ENCODE measurements around the gene SOD3.

The SOD3 gene

GRCh38 chr4:24783506-24783905 lies 11.9 kb upstream of the SOD3 start:
- H3K4me3 ChIP-seq: no peak overlapping the region
- peak overlapping the region; percentile 64 to 84 for H3K27ac ChIP-seq
- DNase-seq (ENCODE audit: low spot score): no peak
- TF ChIP-seq, protein P1, sequence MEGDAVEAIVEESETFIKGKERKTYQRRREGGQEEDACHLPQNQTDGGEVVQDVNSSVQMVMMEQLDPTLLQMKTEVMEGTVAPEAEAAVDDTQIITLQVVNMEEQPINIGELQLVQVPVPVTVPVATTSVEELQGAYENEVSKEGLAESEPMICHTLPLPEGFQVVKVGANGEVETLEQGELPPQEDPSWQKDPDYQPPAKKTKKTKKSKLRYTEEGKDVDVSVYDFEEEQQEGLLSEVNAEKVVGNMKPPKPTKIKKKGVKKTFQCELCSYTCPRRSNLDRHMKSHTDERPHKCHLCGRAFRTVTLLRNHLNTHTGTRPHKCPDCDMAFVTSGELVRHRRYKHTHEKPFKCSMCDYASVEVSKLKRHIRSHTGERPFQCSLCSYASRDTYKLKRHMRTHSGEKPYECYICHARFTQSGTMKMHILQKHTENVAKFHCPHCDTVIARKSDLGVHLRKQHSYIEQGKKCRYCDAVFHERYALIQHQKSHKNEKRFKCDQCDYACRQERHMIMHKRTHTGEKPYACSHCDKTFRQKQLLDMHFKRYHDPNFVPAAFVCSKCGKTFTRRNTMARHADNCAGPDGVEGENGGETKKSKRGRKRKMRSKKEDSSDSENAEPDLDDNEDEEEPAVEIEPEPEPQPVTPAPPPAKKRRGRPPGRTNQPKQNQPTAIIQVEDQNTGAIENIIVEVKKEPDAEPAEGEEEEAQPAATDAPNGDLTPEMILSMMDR (IDR thresholded peaks at IDR 0.05): no peak

DNA sequence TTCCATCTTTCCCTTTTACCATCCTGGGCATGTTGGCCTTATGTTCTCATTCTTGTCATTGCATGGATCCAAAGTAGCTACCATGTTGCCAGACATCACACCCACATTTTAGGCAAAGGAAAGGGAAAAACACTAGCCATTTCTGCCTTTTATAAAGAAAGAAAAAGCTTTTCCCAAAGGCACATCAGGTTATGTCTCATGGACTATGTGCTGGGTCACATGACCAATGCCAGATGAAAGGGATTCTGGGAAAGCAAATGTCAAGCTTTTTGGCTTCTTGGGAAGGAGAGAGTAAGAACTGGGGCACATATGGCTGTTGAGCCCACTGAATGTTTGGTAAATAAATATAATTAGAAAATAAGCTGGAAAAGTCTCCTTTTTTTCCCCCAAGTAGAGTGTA lies 4.3 kb upstream of the SOD3 start:
- H3K27ac ChIP-seq: no peak overlapping the region
- no peak overlapping the region for H3K4me3 ChIP-seq
- TF ChIP-seq, protein P1 (IDR thresholded peaks at IDR 0.05): no peak
- no peak for DNase-seq (ENCODE audit: low spot score)

- TF ChIP-seq, protein P1 (IDR thresholded peaks at IDR 0.05): no peak
- no peak overlapping the region for H3K4me3 ChIP-seq
- no peak overlapping the region for H3K27ac ChIP-seq
- no peak for DNase-seq (ENCODE audit: low spot score)
Observed at GRCh38 chr4:24792552-24792951, 2.8 kb upstream of the SOD3 start.

- no peak for DNase-seq (ENCODE audit: low spot score)
- H3K4me3 ChIP-seq: peak overlapping the region; percentile 69
- H3K27ac ChIP-seq: peak overlapping the region; percentile 88 to 94
- TF ChIP-seq, protein P1 (IDR thresholded peaks at IDR 0.05): no peak
Observed at GRCh38 chr4:24793219-24794005, 2.0 kb upstream of the SOD3 start.

GRCh38 chr4:24794051-24794450 lies 1.3 kb upstream of the SOD3 start:
- TF ChIP-seq, protein P1 (IDR thresholded peaks at IDR 0.05): no peak
- peak overlapping the region; percentile 88 to 94 for H3K27ac ChIP-seq
- DNase-seq (ENCODE audit: low spot score): no peak
- H3K4me3 ChIP-seq: peak overlapping the region; percentile 69

- Histone ChIP-seq H3K4me3 (peak overlapping the region; percentile 69), H3K27ac (peak overlapping the region; percentile 88 to 94)
- peak; percentile 88 for DNase-seq (ENCODE audit: low spot score)
- TF ChIP-seq, protein P1 (IDR thresholded peaks at IDR 0.05): no peak
Observed at GRCh38 chr4:24794480-24794879, 893 bp upstream of the SOD3 start.
